T-cell (primary cell): ENCODE results near the gene GRM8. TPM values are rescaled to one million over a fixed set of nuclear protein-coding genes. Genes with fewer than 3 reads are reported as not detected.

Experiments used
- ATAC-seq, 4 experiments: fragments of 200-7000 bp in 3 of 4; fragments of 150-1000 bp in 1 of 4; cut with Tn5 transposase; replicated peaks in 1 of 4; 1 replicate in 3 of 4; 2 replicates in 1 of 4; pipeline ENCODE4 v1.10.0; 2021; ENCODE audit warnings: moderate library complexity in 3 of 4, mild to moderate bottlenecking in 2 of 4, moderate number of reproducible peaks in 1 of 4
- CTCF ChIA-PET, 2 donors: fragments of 300-600 bp; sonication (Branson Sonifier 250); formaldehyde crosslinking; loops; one replicate each; lab custom pipeline; 2022; ENCODE audit warnings: antibody characterized with exemption in 2 of 2; lab: Charles Lee
- POLR2A ChIA-PET, 2 donors: fragments of 300-600 bp; sonication (Branson Sonifier 250); formaldehyde crosslinking; loops; one replicate each; lab custom pipeline; 2022; ENCODE audit warnings: antibody characterized with exemption in 2 of 2; lab: Charles Lee
- DNase-seq, 35 experiments: peaks; one replicate each; pipeline versions ENCODE4 v3.0.0 to v3.0.0-alpha.2; 2013 to 2023
- H3K27ac ChIP-seq: one replicate; pipeline ENCODE4 v1.5.1; 2013; ENCODE audit warnings: low read length
- H3K27me3 ChIP-seq, 2 experiments: replicated peaks in 1 of 2; 1 replicate in 1 of 2; 2 replicates in 1 of 2; pipeline versions ENCODE4 v1.6.1 to v1.7.0; 2013; ENCODE audit warnings: low read length in 1 of 2, mixed read lengths in 1 of 2; ENCODE audit not compliant: control insufficient read depth in 2 of 2, insufficient read depth in 2 of 2; ENCODE audit errors: extremely low read depth in 1 of 2
- H3K36me3 ChIP-seq, 2 donors: 1 replicate in 1 of 2; 2 replicates in 1 of 2; pipeline versions ENCODE4 v1.6.1 to v1.7.0; 2013; ENCODE audit warnings: low read length in 1 of 2; ENCODE audit not compliant: control insufficient read depth in 2 of 2, insufficient read depth in 1 of 2; ENCODE audit errors: extremely low read depth in 1 of 2
- H3K4me1 ChIP-seq, 2 experiments: 1 replicate in 1 of 2; 2 replicates in 1 of 2; pipeline versions ENCODE4 v1.6.1 to v1.7.0; 2013; ENCODE audit warnings: low read length in 2 of 2, mixed read lengths in 1 of 2; ENCODE audit not compliant: insufficient read depth in 2 of 2, control insufficient read depth in 1 of 2; ENCODE audit errors: extremely low read depth in 1 of 2
- H3K4me3 ChIP-seq, 2 donors: 1 replicate in 1 of 2; 2 replicates in 1 of 2; pipeline versions ENCODE4 v1.5.1 to v1.7.0; 2013; ENCODE audit warnings: mild to moderate bottlenecking in 2 of 2, low read length in 1 of 2, moderate library complexity in 1 of 2; ENCODE audit not compliant: control insufficient read depth in 1 of 2; ENCODE audit errors: extremely low read depth in 1 of 2
- H3K9me3 ChIP-seq: 2 replicates; pipeline ENCODE4 v1.7.0; 2013
- H3K27ac Mint-ChIP-seq, 2 donors: one replicate each; pipeline ENCODE4 v1.8.0; 2020 to 2021; ENCODE audit warnings: mild to moderate bottlenecking in 2 of 2, mixed read lengths in 2 of 2
- H3K27me3 Mint-ChIP-seq, 2 donors: one replicate each; pipeline ENCODE4 v1.8.0; 2021 to 2022; ENCODE audit warnings: mixed read lengths in 2 of 2
- H3K36me3 Mint-ChIP-seq: one replicate; pipeline ENCODE4 v1.8.0; 2021; ENCODE audit warnings: mixed read lengths
- H3K4me1 Mint-ChIP-seq, 3 donors: one replicate each; pipeline ENCODE4 v1.8.0; 2020 to 2022; ENCODE audit warnings: mixed read lengths in 3 of 3, mild to moderate bottlenecking in 1 of 3
- H3K4me3 Mint-ChIP-seq, 3 donors: one replicate each; pipeline ENCODE4 v1.8.0; 2020 to 2022; ENCODE audit warnings: mild to moderate bottlenecking in 3 of 3, mixed read lengths in 3 of 3, moderate library complexity in 3 of 3
- H3K9me3 Mint-ChIP-seq, 3 donors: one replicate each; pipeline ENCODE4 v1.8.0; 2020 to 2022; ENCODE audit warnings: mixed read lengths in 3 of 3
- WGBS: methylation state at CpG from one replicate; pipeline ENCODE4 v1.1.5; 2013; ENCODE audit warnings: missing lambda C conversion rate; ENCODE audit not compliant: insufficient coverage; 5-methylcytosine and 5-hydroxymethylcytosine counted together
- total RNA-seq, 35 experiments: library from RNA in 6 of 35; stranded (reverse) in 6 of 35; fragments of 120-200 nt in 1 of 35; gene quantifications; one replicate each; pipeline versions ENCODE4 v1.2.1 to v1.2.4 and lab custom pipeline; 2013 to 2026

Gene GRM8
- total RNA-seq, 5 donors from 2014 or later (not counting 1 experiment from before 2014, with no cell fraction given): not detected

GRCh38 chr7:126483972-126484371 lies 768.8 kb downstream of the GRM8 start:
- Mint-ChIP-seq H3K4me3 (no peak overlapping the region), H3K36me3 (no peaks in the 10 kb centered on the region), H3K4me1 (no peaks in the 10 kb centered on the region), H3K27me3 (no peaks in the 10 kb centered on the region), H3K27ac (no peak overlapping the region), H3K9me3 (peaks cover 5 to 10% (median 9%) of the 10 kb centered on the region in 3 donors)
- H3K9me3 ChIP-seq: no peaks in the 10 kb centered on the region
- ChIA-PET CTCF (no interaction called here), POLR2A (interaction anchor here in 1 of 2 donors (0.6 kb wide), 1 partner anchor 239 kb away, joined by 3 read pairs; no protein-coding TSS in a partner anchor)
- 100% methylated on average over 2 of the region's 3 CpGs for WGBS
- H3K4me1 ChIP-seq: no peaks in the 10 kb centered on the region
- no peak overlapping the region for H3K27ac ChIP-seq
- no peaks in the 10 kb centered on the region for H3K36me3 ChIP-seq
- no peaks in the 10 kb centered on the region for H3K27me3 ChIP-seq
- H3K4me3 ChIP-seq: no peak overlapping the region
- ATAC-seq (no peak), DNase-seq (no peak)

- H3K27me3 Mint-ChIP-seq: no peaks in the 10 kb centered on the region
- no peaks in the 10 kb centered on the region for H3K36me3 Mint-ChIP-seq
- Histone ChIP-seq H3K27ac (no peak overlapping the region), H3K4me1 (no peaks in the 10 kb centered on the region), H3K9me3 (no peaks in the 10 kb centered on the region), H3K4me3 (no peak overlapping the region), H3K27me3 (no peaks in the 10 kb centered on the region), H3K36me3 (no peaks in the 10 kb centered on the region)
- CTCF ChIA-PET: no interaction called here
- POLR2A ChIA-PET: no interaction called here
- no peak for DNase-seq
- no peak overlapping the region for H3K27ac Mint-ChIP-seq
- no peak for ATAC-seq
- no peaks in the 10 kb centered on the region for H3K4me1 Mint-ChIP-seq
- H3K4me3 Mint-ChIP-seq: no peak overlapping the region
- H3K9me3 Mint-ChIP-seq: peaks cover 7 to 12% (median 8%) of the 10 kb centered on the region in 3 donors
Measured at GRCh38 chr7:126472825-126473224, 779.9 kb downstream of the GRM8 start.

- ATAC-seq: no peak
- no peak overlapping the region for H3K27ac ChIP-seq
Measured at GRCh38 chr7:126462405-126462804, 790.3 kb downstream of the GRM8 start.

GRCh38 chr7:126460664-126461063 lies 792.1 kb downstream of the GRM8 start:
- Histone ChIP-seq H3K27ac (no peak overlapping the region), H3K27me3 (no peaks in the 10 kb centered on the region), H3K36me3 (no peaks in the 10 kb centered on the region), H3K9me3 (no peaks in the 10 kb centered on the region), H3K4me3 (no peak overlapping the region), H3K4me1 (no peaks in the 10 kb centered on the region)
- WGBS: no CpG with 5 or more reads among the region's 2 CpGs
- ChIA-PET CTCF (no interaction called here), POLR2A (no interaction called here)
- H3K4me1 Mint-ChIP-seq: no peaks in the 10 kb centered on the region
- no peak overlapping the region for H3K27ac Mint-ChIP-seq
- H3K9me3 Mint-ChIP-seq: peaks cover 2 to 11% (median 5%) of the 10 kb centered on the region in 3 donors
- ATAC-seq (no peak), DNase-seq (no peak)
- H3K27me3 Mint-ChIP-seq: no peaks in the 10 kb centered on the region
- H3K36me3 Mint-ChIP-seq: no peaks in the 10 kb centered on the region
- H3K4me3 Mint-ChIP-seq: no peak overlapping the region

More at GRCh38 chr7:126462405-126462804, 790.3 kb downstream of the GRM8 start:
- H3K4me3 ChIP-seq: no peak overlapping the region
- no peaks in the 10 kb centered on the region for H3K27me3 ChIP-seq
- no peak for DNase-seq
- no peaks in the 10 kb centered on the region for H3K36me3 ChIP-seq
- no peak overlapping the region for H3K4me3 Mint-ChIP-seq
- no peaks in the 10 kb centered on the region for H3K27me3 Mint-ChIP-seq
- ChIA-PET POLR2A (no interaction called here), CTCF (no interaction called here)
- no peaks in the 10 kb centered on the region for H3K9me3 ChIP-seq
- H3K36me3 Mint-ChIP-seq: no peaks in the 10 kb centered on the region
- H3K4me1 ChIP-seq: no peaks in the 10 kb centered on the region
- H3K9me3 Mint-ChIP-seq: peaks cover 2 to 11% (median 5%) of the 10 kb centered on the region in 3 donors
- no peaks in the 10 kb centered on the region for H3K4me1 Mint-ChIP-seq
- H3K27ac Mint-ChIP-seq: no peak overlapping the region
- no CpG with 5 or more reads among the region's 2 CpGs for WGBS

- no peak overlapping the region for H3K27ac ChIP-seq
Measured at GRCh38 chr7:126453104-126453503, 799.6 kb downstream of the GRM8 start.

DNA sequence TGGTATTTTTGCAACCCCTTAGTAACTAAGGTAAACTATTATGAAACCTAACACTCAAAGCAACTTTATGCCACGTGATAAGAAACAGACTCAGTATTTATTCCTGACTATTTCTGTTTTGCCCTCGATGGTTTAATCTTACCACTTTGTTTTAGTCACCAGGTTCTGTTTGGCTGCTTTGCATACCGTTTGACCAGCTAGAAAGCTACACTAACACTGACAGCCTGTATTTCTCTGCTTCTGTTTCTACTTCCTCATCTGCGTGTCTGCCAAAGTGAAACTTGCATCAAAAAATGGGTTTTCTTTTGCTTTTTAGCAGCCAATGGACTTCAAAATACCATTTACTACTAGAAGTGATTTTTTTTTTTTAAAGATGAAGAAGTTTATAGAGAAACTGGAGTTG lies 802.5 kb downstream of the GRM8 start:
- no peak overlapping the region for H3K27ac ChIP-seq
- H3K4me3 Mint-ChIP-seq: no peak overlapping the region
- no peaks in the 10 kb centered on the region for H3K36me3 Mint-ChIP-seq
- no peaks in the 10 kb centered on the region for H3K4me1 Mint-ChIP-seq
- ChIA-PET POLR2A (no interaction called here), CTCF (no interaction called here)
- H3K27me3 Mint-ChIP-seq: no peaks in the 10 kb centered on the region
- no peaks in the 10 kb centered on the region for H3K27me3 ChIP-seq
- no peaks in the 10 kb centered on the region for H3K36me3 ChIP-seq
- no peak for ATAC-seq
- WGBS: 31% methylated on average over 3 of the region's 4 CpGs
- no peaks in the 10 kb centered on the region for H3K4me1 ChIP-seq
- no peaks in the 10 kb centered on the region for H3K9me3 ChIP-seq
- no peak for DNase-seq
- H3K9me3 Mint-ChIP-seq: peaks cover 0 to 7% (median 0%) of the 10 kb centered on the region in 3 donors
- no peak overlapping the region for H3K4me3 ChIP-seq
- no peak overlapping the region for H3K27ac Mint-ChIP-seq

More at GRCh38 chr7:126453104-126453503, 799.6 kb downstream of the GRM8 start:
- H3K36me3 ChIP-seq: no peaks in the 10 kb centered on the region
- no peak overlapping the region for H3K27ac Mint-ChIP-seq
- H3K4me3 Mint-ChIP-seq: no peak overlapping the region
- no peak overlapping the region for H3K4me3 ChIP-seq
- no CpG with 5 or more reads among the region's 3 CpGs for WGBS
- POLR2A ChIA-PET: no interaction called here
- no peaks in the 10 kb centered on the region for H3K27me3 Mint-ChIP-seq
- ATAC-seq (no peak), DNase-seq (no peak)
- H3K4me1 ChIP-seq: no peaks in the 10 kb centered on the region
- H3K9me3 Mint-ChIP-seq: peaks cover 0 to 7% (median 0%) of the 10 kb centered on the region in 3 donors
- CTCF ChIA-PET: no interaction called here
- H3K27me3 ChIP-seq: no peaks in the 10 kb centered on the region
- no peaks in the 10 kb centered on the region for H3K4me1 Mint-ChIP-seq
- H3K36me3 Mint-ChIP-seq: no peaks in the 10 kb centered on the region
- H3K9me3 ChIP-seq: no peaks in the 10 kb centered on the region
